Right ventricle myocardium inferior (tissue), 1 donor: ENCODE measurements around the gene PTPN5. TPM values are rescaled to one million over a fixed set of nuclear protein-coding genes. Genes with fewer than 3 reads are reported as not detected.

Experiments
- ATAC-seq: fragments of 200-7000 bp; cut with Tn5 transposase; one replicate; pipeline ENCODE4 v1.9.1; 2020; ENCODE audit warnings: mild to moderate bottlenecking, moderate library complexity
- DNase-seq: peaks from one replicate; pipeline ENCODE4 v3.0.0; 2021; ENCODE audit errors: missing footprints
- intact Hi-C: fragments of 100-400 bp; cut with DNase I; formaldehyde crosslinking; loops from one replicate; pipeline ENCODE4 v1.11.0; 2022
- total RNA-seq: library from RNA; stranded (reverse); fragmentation: NEBNext Ultra II Directional; extraction: Animal tissue kit (Norgen Biotek cat#: 25700); gene quantifications from one replicate; pipeline ENCODE4 v1.2.1, GENCODE V29; 2021
- donor health status: DM: no; HTN: yes; CAD: no; lungs with severe emphysema.

The PTPN5 gene
- total RNA-seq, 1 donor from 2014 or later = 0.27 TPM

DNA sequence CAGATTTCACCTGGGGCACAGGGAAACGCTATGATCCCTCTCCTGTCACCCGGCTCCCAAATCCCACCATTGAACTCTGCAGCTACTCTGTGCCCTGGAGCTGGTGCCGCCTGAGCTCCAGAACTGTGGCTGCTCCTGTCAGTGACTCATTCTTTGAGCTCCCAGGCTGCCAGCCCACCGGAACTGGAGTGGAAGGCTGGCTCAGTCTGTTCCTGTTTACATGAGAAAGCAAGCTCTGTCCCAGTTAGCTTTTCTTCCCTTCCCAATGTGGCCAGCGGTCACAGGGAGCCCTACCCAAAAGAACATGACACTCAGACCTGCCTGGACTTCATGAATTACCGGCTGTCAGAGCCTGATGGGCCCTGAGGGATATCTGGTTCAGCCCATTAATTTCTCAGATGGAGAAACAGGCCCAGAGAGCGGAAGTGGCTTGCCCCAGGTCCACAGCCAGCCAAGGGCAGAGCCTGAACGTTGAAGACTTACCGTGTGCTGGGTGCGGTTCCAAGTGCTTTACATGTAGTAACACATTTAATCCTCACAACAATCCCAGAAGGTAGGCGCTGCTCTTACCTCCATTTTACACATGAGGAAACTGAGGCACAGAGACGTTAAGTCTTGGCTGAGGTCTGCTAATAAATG lies 41.8 kb downstream of the PTPN5 start:
- no peak for DNase-seq
- intact Hi-C loops = no loop called here
- peak; percentile 42 for ATAC-seq

DNA sequence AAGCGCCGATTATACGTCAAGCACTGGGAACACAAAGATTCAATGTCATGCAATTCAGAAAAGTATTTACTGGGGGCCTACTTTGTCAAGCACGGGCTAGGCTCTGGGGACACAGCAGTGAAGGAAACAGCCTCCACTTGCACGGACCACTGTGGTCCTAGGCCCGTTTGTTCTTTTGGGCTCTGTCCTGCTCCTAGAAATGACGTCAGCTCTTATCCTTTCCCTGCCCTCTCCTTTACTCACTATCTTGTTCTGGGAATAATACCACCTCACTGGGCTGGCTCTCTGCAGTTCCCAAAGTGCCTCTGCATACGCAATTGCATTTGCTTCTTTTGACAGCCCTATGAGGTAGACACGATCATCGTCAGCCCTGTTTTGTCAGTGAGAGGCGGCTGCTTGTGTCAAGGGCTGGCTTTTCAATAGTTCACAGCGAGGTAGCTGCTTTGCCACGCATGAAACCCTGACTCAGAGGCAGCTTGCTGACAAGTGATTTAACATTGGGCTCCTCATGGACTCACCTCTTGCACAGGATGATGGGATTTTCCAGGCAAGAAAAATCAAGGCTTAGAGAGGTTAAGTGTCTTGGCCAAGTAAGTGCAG lies 42.7 kb downstream of the PTPN5 start:
- DNase-seq (no peak), ATAC-seq (no peak)
- intact Hi-C loops = no loop called here

DNA sequence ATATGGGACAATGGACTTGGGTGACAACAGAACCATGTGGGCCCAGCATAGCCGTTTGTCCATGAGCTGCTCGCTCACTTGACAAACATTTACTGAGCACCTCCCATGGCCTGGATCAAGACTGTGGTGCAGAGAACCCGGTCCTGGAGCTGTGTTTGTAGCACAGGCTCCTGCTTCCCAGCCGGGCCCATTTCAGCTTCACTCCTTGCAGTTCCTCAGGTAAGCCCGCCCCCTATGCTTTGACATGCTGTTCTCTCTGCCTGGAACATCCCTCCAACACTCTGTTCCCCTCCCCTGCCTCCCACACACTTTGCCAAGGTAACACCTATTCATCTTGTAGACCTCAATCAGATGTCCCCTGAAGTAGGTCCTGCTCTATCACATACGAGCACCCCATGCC lies 46.3 kb downstream of the PTPN5 start:
- DNase-seq (no peak), ATAC-seq (no peak)
- intact Hi-C loops = no loop called here

DNA sequence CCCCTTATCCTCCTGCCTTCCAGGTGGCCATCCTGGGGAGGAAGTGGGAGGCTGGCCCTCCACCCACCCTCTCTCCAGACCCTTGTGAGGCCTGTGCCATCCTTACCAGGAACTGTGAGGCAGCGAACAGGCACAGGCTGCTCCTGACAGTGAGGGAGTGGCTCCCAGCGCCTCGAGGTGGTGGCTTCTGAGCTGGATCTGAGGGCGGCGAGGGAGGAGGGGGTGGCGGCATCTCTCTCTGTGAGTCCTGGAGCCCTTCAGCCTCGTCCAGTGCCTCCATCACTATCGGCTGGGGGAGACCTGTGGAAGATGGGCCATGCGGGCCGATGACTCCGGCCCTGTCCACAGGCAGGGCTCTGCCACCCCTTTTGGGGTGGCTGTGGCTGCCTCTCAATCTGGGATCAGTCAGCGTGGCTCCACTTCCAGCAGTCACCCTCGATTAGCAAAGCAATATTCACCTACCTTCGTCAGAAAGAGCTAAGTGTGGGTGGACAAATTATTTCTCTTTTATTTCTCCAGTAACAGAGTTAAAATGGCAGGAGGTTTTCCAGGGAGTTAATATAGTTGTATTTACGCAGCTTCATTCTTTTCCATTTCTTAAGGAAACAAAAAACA lies 47.6 kb downstream of the PTPN5 start:
- DNase-seq (no peak), ATAC-seq (no peak)
- intact Hi-C loops = no loop called here

DNA sequence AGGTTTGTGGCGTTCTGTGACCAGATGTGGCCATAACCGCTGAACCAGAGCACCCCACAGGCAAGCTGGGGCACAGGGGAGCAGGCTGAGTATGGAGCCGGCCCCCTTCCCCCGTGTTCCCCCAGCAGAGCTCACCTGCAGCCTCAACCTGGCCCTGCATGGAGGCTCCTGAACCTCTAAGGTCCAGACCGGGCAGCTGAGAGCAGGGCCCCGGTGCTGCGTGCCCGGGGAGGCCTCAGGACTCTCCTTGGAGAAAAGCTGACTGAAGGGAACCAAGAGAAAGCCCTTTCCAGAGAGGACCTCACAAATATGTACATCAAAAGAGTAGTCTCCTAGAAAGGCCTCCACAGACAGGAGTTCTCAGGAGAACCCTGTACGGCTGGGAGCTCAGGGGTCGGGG lies 48.2 kb downstream of the PTPN5 start:
- intact Hi-C loops = no loop called here
- ATAC-seq (no peak), DNase-seq (no peak)

DNA sequence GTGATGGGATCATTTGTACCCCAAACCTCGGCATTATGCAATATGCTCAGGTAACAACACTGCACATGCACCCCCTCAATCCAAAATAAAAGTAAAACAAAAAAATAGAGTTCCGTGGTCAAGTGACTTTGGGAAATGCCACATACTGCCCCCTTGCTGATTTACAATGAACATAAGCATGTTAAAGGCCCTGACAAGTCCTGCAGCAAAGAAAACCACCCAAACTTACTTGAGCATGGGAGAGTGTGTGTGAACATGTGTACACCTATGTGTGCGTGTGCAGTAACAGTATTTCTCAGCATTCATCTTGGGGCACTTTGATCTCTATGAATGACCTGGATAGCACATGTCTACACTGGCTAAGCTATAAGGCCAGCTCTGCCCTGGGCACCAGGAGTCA lies 49.8 kb downstream of the PTPN5 start:
- DNase-seq (no peak), ATAC-seq (no peak)
- intact Hi-C loops = no loop called here

DNA sequence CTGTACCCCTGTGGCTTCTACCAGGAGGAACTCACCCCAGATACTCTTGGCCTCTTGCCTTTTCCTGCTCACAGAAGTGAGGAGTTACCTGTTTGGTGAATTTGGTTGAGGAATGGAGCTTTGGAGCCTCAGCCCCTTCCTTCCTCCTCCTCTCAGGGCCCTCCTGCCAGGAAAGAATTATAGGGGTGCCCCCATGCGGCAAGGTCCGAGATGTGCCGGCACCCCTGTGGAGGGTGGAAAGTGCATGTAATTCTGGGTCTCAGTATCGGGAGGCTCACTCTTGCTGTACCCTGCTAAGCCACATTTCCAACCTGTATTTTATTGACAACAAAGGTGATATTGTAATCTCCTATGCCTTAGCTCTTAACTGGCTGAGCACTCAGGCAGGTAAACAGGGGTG lies 51.9 kb downstream of the PTPN5 start:
- no peak for DNase-seq
- ATAC-seq = no peak
- intact Hi-C loops = loop anchor here (10.0 kb wide), 1 partner anchor 625 kb away; no protein-coding TSS in a partner anchor

DNA sequence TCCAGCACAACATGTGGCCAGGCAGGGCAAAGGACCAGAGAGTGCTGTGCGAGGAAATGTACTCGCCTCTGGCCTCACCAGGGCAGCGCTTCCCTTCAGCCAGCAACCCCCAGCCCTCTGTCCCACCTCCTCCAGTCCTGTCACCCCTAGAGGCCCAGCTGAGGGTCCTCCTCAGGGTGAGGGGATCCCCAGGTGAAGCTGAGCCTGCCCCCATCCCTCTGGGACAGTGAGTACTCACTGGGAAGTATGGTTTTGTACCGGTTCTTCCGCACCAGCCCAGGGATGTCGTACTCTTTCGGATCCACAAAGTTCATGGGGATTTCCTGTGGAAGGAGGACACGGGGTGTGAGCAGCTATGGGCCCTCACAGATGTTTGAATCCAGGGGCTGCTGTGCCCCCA lies 54.0 kb downstream of the PTPN5 start:
- ATAC-seq = no peak
- DNase-seq = no peak
- intact Hi-C loops = loop anchor here (10.0 kb wide), 1 partner anchor 623 kb away; no protein-coding TSS in a partner anchor

DNA sequence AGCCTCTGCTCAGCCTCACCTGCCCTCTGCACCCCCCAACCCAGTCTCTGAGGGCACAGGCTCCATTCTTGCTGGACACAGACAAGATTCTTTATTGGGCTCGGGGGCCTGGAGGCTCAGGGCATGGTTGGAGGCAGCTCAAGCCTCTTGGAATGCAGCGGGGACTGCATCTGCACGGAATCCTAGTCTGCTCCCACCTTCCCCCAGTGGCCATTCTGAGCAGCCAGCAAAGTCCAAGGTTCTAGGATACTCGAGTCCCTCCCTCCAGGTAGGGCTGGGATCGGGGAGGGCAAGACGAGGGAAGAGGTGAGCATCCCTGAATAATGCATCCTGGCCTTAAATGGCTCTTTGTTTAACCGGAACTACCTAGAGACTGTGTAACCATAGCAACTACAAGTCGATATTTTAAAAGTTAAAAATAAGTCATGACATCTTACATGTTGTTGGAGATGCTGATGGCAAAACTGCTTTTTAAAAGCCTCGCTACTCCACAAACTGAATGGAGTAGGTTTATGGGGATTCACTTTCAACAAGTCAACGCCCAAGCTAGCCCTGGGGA lies 54.9 kb downstream of the PTPN5 start:
- intact Hi-C loops = loop anchor here (10.0 kb wide), 1 partner anchor 622 kb away; no protein-coding TSS in a partner anchor
- no peak for DNase-seq
- ATAC-seq = no peak

DNA sequence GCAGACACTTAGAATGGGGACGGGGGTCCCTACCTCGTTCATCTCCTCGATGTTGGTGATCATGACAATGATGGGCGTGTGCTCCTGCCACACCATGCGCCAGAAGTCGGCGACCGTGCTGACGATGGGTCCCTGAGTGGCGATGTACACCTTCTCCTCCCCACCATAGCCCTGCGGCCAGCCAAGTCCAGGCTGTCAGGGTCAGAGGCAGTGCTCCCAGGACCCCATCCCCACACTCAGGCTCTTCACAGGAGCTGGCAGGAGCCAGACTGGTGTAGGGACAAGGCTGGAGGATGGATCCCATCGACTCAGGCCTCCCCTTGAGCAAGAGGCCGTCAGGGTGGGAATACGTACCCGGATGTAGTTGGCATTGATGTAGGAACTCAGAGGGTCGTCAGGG lies 58.4 kb downstream of the PTPN5 start:
- intact Hi-C loops = loop anchor here (5.0 to 10.0 kb wide), 2 partner anchors 146 to 618 kb away; partner anchors contain the start of gene UEVLD
- ATAC-seq (no peak), DNase-seq (no peak)

DNA sequence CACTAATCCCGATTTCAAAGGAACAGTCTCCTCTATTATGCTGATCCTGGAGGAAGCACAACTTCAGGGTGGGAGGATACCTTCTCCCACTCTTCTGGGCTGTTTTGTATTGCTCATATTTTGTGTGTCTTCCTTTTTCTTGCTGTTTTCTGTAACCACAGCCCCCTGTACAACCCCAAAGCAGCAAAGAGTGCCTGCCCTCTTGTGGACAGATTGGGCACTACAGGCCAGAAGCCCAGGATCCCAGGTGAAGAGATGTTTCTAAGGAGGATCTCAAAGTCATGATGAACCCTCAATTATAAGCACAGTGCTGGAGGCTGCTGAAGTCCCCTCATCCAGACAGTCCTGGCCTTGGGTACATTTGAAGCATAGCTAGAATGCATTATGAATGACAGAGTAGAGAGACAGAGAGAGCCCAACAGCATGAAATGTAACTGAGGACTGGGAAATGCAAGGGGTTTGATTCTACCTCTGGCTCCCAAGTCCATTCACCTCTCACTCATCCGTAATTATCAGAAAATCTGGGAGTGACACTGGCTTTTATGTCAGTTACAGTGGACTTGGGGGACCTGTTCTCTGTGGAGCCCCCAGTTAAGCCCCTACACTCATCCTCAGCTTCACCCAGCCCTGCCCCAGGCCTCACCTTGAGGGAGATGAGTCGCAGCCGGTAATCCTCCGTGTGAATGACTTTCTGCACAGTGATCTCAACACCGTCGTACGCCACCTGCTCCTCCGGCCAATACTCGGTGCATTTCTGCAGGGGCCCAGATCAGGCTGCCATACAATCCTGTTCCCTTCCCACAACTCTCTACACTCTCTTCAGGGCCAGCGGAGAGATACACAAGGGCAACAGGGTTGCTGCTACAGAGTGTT lies 59.4 kb downstream of the PTPN5 start:
- intact Hi-C loops = loop anchor here (2.0 to 10.0 kb wide), 3 partner anchors 145 to 617 kb away; partner anchors contain the start of gene UEVLD
- DNase-seq = no peak

DNA sequence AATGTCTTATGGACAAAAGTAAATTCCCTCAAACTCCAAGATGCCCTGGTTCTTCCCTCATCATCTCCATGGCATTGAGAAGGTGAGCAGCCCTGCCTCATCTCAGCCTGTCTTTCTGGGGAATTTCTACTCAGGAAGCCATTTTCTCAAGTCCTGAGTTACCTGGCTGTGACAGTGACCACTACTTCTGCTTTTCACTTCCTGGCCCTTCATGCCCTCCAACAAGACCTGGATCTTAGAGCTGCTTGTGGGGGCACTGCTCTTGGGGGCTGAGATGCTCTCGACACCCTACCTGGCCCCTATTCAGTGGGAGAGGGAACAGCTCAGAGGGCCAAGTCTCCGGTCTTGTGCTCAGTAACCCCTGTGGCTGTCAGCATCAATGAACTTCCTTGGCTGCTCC lies 60.2 kb downstream of the PTPN5 start:
- ATAC-seq = no peak
- DNase-seq = no peak
- intact Hi-C loops = loop anchor here (2.0 to 10.0 kb wide), 3 partner anchors 144 to 617 kb away; partner anchors contain the start of gene UEVLD

More for the DNA sequence above, 59.4 kb downstream of the PTPN5 start:
- ATAC-seq = peak; percentile 60

DNA sequence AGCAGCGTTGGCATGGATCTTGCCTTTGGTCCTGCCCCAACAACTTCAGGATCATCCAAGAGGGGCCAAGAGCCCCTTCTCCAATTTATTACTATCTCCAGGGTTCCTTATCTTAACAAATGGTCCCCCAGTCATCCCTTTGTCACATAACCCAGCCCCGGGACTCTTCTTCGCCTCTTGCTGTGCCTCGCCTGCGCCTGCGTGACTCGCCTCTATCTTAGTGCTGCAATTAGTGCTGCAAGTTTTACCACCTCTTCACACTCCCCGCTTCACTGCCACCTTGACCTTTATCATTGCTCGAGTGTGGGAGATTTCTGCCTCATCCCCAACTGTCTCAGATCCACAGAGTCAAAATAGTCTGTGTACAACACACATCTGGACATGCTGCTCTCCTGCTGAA lies 61.6 kb downstream of the PTPN5 start:
- no peak for DNase-seq
- ATAC-seq = no peak
- intact Hi-C loops = loop anchor here (2.0 to 10.0 kb wide), 3 partner anchors 143 to 615 kb away; partner anchors contain the start of gene UEVLD

DNA sequence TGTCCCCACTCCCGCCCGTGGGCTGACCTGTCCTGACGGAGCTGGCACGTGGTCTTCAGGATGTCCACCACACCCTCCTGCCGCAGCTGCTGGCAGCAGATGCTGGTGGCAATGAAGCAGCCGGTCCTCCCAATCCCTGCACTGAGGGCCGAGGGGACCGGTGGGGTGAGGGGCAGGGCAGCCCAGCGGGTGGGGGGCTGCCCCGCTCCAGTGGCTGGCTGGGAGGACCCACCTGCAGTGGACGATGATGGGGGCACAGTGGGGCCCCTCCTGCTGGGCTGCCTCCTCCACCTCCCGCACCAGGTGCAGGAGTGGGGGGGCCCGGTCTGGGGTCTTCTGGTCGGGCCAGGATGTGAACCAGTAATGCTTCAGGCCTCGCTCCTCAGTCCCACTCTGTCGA lies 62.2 kb downstream of the PTPN5 start:
- ATAC-seq (no peak), DNase-seq (no peak)
- intact Hi-C loops = no loop called here

DNA sequence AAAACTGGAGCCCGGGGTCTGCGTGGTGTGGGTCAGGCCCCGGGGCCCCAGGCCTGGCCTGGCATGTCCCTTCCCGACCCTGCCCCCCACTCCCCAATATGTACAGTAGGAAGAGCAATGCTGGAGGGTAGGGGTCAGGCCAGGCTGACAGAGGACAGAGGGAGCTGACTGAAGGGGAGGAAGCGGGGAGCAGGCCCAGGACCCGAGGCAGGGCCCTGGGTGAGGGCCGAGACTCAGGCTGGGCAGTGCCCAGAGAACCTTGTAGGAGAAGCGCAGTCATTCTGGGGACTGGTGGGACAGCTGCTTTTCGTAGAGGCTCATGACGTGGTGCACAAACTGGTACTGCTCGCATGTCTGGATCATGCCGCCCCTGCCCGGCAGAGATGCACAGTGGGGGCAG lies 62.9 kb downstream of the PTPN5 start:
- ATAC-seq = no peak
- intact Hi-C loops = no loop called here
- no peak for DNase-seq

DNA sequence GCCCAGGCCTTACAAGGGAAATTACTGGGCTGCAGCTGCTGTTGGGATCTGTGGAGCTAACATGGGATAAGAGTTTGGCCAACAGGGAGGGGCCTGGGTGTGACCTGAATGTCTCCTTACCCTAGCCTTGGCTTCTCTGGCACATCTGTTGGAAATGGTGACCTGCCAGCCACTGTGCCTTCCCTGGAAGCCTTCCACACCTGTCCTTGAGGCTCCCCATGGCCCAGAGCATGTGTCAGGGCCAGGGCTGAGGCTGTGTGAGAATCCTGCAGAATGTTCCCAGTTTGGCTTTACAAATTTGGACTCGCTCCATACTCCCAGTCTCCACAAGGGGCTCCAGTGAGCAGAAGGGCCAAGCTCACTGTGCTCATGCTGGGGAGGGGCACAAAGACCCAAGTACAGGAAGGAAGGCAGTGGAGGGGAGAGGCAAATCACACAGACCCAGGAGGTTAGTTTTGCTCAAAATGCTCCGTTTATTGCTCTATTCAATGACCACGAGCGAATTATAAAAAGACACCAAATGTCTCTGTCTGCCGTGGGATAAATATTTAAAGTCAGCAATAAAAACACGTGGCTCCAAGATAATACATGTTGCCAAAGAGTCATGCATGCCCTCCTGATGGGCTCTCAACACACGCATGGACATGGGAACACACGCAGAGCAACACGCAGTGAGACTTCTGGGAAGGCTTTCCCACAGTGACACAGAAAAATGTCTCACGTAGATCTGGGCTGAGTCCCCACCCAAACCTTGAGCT lies 63.9 kb downstream of the PTPN5 start:
- no peak for DNase-seq
- ATAC-seq = peak; percentile 29
- intact Hi-C loops = no loop called here

DNA sequence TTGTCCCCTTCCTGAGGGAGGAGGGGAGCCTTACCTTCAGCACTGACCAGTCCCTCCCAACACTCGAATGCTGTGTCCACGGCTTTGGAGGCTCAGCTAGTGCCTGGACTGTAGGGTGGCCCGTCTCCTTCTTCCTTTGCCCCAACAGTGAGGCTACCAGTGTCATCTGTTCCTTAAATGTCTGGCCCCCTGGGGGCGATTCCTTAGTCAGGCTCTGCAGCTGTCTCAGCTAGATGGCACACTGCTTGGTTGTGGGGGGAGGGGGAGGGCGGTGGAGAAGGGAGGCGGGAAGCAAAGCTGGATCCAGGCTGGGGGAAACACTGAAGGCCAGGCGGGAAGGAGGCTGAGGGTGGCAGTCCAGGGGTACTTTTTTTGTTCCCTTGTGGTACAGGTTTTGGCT lies 65.6 kb downstream of the PTPN5 start, which contains the start of gene IGSF22:
Gene IGSF22 (minus strand): TSS at position 149 of the 400 bp plus-strand sequence. CDS start 1,952 bp downstream, outside the sequence.
- intact Hi-C loops = no loop called here
- ATAC-seq = no peak
- no peak for DNase-seq

DNA sequence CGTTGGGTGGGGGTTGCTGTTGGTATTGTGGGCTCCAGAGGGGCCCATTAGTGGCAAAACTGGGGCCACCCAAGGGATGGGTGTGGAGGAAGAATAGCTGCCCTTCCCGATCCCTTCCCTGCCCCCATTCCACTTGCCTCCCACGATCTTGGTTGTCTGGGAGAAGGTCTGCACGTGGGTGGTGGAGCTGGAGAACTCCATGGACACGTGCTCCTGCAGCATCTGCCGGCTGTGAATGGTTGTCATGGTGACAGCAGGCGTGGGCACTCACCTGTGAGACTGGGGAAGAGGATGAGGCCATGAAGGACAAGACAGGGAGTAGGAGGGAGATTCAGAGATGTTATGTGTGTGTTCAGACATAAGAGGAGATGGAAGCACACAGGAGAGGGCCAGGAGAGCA lies 67.6 kb downstream of the PTPN5 start:
- ATAC-seq = no peak
- intact Hi-C loops = loop anchor here (5.0 kb wide), 1 partner anchor 92 kb away; the partner anchor contains the start of gene SPTY2D1
- DNase-seq = no peak
